Hepatocyte (in vitro differentiated cells): ENCODE results near the gene TMEM161A. TPM values are rescaled to one million over a fixed set of nuclear protein-coding genes. Genes with fewer than 3 reads are reported as not detected.
A peak's percentile ranks its signal among the peaks of the same experiment; 100 is the strongest.

Source experiments
- DNase-seq: peaks from one replicate; pipeline ENCODE4 v3.0.0-alpha.2; 2016; ENCODE audit warnings: low spot score
- H2AFZ ChIP-seq: fragments of 200-600 bp; sonication (generic); 2 replicates; pipeline ENCODE4 v1.6.0; 2016; ENCODE audit warnings: antibody characterized with exemption, mild to moderate bottlenecking
- H3K27ac ChIP-seq: fragments of 200-600 bp; sonication (generic); 2 replicates; pipeline ENCODE4 v1.5.1; 2016; ENCODE audit warnings: mild to moderate bottlenecking
- H3K27me3 ChIP-seq: fragments of 200-600 bp; sonication (generic); 2 replicates; pipeline ENCODE4 v1.6.1; 2016
- H3K36me3 ChIP-seq: fragments of 200-600 bp; sonication (generic); replicated peaks from 2 replicates; pipeline ENCODE4 v1.5.1; 2016; ENCODE audit warnings: low read depth; ENCODE audit not compliant: insufficient read depth
- H3K4me1 ChIP-seq: fragments of 200-600 bp; sonication (generic); 2 replicates; pipeline ENCODE4 v1.5.1; 2016; ENCODE audit warnings: mild to moderate bottlenecking, moderate library complexity; ENCODE audit not compliant: insufficient read depth
- H3K4me2 ChIP-seq: fragments of 200-600 bp; sonication (generic); 2 replicates; pipeline ENCODE4 v1.6.0; 2016
- H3K4me3 ChIP-seq: fragments of 200-600 bp; sonication (generic); 2 replicates; pipeline ENCODE4 v1.5.1; 2016; ENCODE audit warnings: mild to moderate bottlenecking
- H3K79me2 ChIP-seq: fragments of 200-600 bp; sonication (generic); 2 replicates; pipeline ENCODE4 v1.6.0; 2017; ENCODE audit warnings: mild to moderate bottlenecking
- H3K9me2 ChIP-seq: fragments of 200-600 bp; sonication (generic); replicated peaks from 2 replicates; pipeline ENCODE4 v1.6.0; 2017; ENCODE audit warnings: mild to moderate bottlenecking; ENCODE audit not compliant: insufficient read depth
- H3K9me3 ChIP-seq: fragments of 200-600 bp; sonication (generic); 2 replicates; pipeline ENCODE4 v1.5.1; 2016; ENCODE audit warnings: low read depth, mild to moderate bottlenecking
- H4K20me1 ChIP-seq: fragments of 200-600 bp; sonication (generic); 2 replicates; pipeline ENCODE4 v1.6.0; 2016; ENCODE audit warnings: mild to moderate bottlenecking; ENCODE audit not compliant: insufficient read depth, poor library complexity, severe bottlenecking
- CTCF ChIP-seq: fragments of 200-600 bp; sonication (generic); IDR thresholded peaks from 2 replicates; pipeline ENCODE4 v1.5.1; 2016; ENCODE audit warnings: antibody characterized with exemption, mild to moderate bottlenecking; ENCODE audit not compliant: poor library complexity
- EZH2 ChIP-seq: fragments of 200-600 bp; sonication (generic); IDR thresholded peaks from 2 replicates; pipeline ENCODE4 v1.6.1; 2016; ENCODE audit warnings: antibody characterized with exemption, mild to moderate bottlenecking, borderline replicate concordance
- EZH2phosphoT487 ChIP-seq: fragments of 200-600 bp; sonication (generic); IDR thresholded peaks from one replicate; pipeline ENCODE4 v1.6.1; 2018; ENCODE audit warnings: antibody characterized with exemption, mild to moderate bottlenecking, low read depth, moderate library complexity; ENCODE audit not compliant: unreplicated experiment, severe bottlenecking
- WGBS: methylation state at CpG from one replicate; pipeline ENCODE4 v1.1.6; 2016; ENCODE audit warnings: low lambda C conversion rate; ENCODE audit errors: missing lambda C conversion rate; 5-methylcytosine and 5-hydroxymethylcytosine counted together
- polyA plus RNA-seq: library from polyadenylated mRNA; unstranded; fragments of >200 nt; fragmentation: Nextera tagmentation; extraction: Ambion mirVana; gene quantifications from 2 replicates; pipeline ENCODE4 v1.2.1, GENCODE V29; 2016
- total RNA-seq: library from RNA; depleted of rRNA; stranded (reverse); fragments of >200 nt; gene quantifications from 2 replicates; pipeline ENCODE4 v1.2.3, GENCODE V29; 2014

TMEM161A gene
- total and polyA plus RNA-seq, 2 experiments from 2014 or later, result 22.1 to 48.5 TPM

DNA sequence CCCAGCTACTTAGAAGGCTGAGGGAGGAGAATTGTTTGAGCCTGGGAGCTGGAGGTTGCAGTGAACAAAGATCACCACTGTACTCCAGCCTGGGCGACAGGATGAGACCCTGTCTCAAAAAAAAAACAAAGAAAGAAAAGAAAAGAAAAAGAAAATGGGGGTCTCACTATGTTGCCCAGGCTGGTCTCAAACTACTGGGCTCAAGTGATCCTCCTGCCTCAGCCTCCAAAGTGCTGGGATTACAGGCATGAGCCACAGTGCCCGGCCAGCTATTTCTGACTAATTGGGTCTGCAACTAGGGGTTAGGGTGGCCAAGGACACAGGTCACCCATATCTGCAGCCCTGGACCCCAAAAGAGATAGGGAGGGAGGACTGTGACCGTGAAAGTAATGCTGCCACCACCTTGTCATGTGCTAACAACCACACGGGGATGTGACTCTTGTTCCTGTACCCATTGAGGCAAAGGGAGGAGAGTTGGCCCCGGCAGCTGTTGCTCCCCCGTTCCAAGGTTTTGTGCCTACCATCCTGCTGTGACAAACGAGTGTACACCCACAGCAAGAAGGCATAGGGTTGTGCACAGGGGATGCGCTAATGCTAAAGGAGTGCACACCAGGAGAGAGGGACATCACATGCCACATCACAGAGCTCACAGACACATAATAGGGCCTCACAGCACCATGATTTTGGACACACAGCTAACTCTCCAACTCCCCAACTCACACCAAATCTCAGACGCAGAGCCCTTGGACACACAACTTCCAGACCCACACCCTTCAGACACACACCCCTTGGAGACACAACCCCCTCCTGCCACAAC lies 31.2 kb upstream of the TMEM161A start:
- Histone ChIP-seq H2AFZ (no peak overlapping the region), H3K4me3 (no peak overlapping the region), H4K20me1 (no peaks in the 10 kb centered on the region), H3K9me2 (no peaks in the 10 kb centered on the region), H3K27ac (no peak overlapping the region), H3K4me1 (peaks cover 10% of the 10 kb centered on the region), H3K36me3 (no peaks in the 10 kb centered on the region), H3K4me2 (peak overlapping the region; percentile 86), H3K9me3 (no peaks in the 10 kb centered on the region), H3K79me2 (no peaks in the 10 kb centered on the region), H3K27me3 (no peaks in the 10 kb centered on the region)
- no peak for DNase-seq
- TF ChIP-seq EZH2phosphoT487 (no peak), EZH2 (no peak), CTCF (no peak)
- WGBS, result 84% methylated on average over 9 of the region's 9 CpGs

DNA sequence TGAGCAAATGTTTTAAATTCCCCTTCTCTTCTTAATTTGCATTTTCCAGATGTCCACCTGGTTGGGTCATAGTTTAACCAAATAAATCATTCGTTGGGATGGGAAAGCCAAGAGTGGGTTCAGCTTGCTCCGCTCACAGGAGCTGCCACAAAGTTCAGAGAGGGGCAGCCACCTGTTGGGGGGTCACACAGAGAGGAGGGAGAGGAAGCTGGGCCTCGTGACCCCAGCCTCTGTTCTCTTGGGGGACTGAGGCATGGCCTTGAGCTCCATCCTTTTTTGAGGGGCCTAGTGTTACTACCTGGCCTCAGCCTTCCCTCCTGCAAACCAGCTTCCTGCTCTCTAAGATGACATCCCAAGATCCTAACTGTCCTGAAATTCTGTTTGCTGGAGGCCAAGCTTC lies 29.3 kb upstream of the TMEM161A start:
- Histone ChIP-seq H3K4me2 (no peak overlapping the region), H3K4me3 (no peak overlapping the region), H3K27me3 (no peaks in the 10 kb centered on the region), H3K9me2 (no peaks in the 10 kb centered on the region), H2AFZ (no peak overlapping the region), H3K36me3 (no peaks in the 10 kb centered on the region), H3K9me3 (no peaks in the 10 kb centered on the region), H3K4me1 (peaks cover 10% of the 10 kb centered on the region), H3K79me2 (no peaks in the 10 kb centered on the region), H4K20me1 (no peaks in the 10 kb centered on the region), H3K27ac (no peak overlapping the region)
- DNase-seq, result no peak
- 85% methylated on average over 3 of the region's 3 CpGs for WGBS
- no peak for TF ChIP-seq EZH2phosphoT487
- no peak for TF ChIP-seq EZH2
- no peak for TF ChIP-seq CTCF

DNA sequence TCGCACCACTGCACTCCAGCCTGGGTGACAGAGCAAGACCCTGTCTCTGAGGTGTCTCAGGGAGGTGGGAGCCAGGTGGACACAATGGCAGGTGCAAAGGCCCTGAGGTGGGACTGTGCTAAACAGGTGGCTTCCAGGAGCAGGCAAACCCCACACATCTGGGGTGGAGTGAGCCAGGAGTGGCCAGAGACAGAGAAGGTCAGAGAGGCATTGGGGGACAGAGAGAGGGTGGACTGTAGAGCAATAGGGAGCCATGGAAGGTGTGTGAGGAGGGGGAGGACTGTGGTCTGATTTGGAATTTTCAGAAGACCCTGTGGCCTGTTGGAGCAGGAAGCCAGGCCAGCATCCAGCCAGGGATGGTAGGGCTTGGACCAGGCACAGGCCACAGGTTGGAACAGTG lies 27.1 kb upstream of the TMEM161A start:
- no peaks in the 10 kb centered on the region for H3K4me1 ChIP-seq
- WGBS, result 100% methylated on average over 1 of the region's 1 CpG
- H3K36me3 ChIP-seq, result no peaks in the 10 kb centered on the region
- no peaks in the 10 kb centered on the region for H4K20me1 ChIP-seq
- H3K9me2 ChIP-seq, result no peaks in the 10 kb centered on the region
- no peak for DNase-seq
- H3K4me3 ChIP-seq, result no peak overlapping the region
- H3K4me2 ChIP-seq, result no peak overlapping the region
- no peak overlapping the region for H2AFZ ChIP-seq
- no peak overlapping the region for H3K27ac ChIP-seq
- TF ChIP-seq EZH2phosphoT487 (no peak), CTCF (no peak), EZH2 (no peak)
- H3K9me3 ChIP-seq, result no peaks in the 10 kb centered on the region
- H3K27me3 ChIP-seq, result no peaks in the 10 kb centered on the region
- H3K79me2 ChIP-seq, result no peaks in the 10 kb centered on the region
